GM10248 (cell line): ENCODE results near the gene BBS4.

Experiments
- CTCF ChIA-PET: fragments of 300-600 bp; sonication (Branson Sonifier 250); formaldehyde crosslinking; extraction: SDS; loops from one replicate; lab custom pipeline; 2021; ENCODE audit warnings: antibody characterized with exemption; lab: Yijun Ruan, JAX
- POLR2A ChIA-PET: fragments of 350-650 bp; sonication (Branson Sonifier 250); formaldehyde crosslinking; extraction: SDS; loops from one replicate; lab custom pipeline; 2020; ENCODE audit warnings: antibody characterized with exemption; lab: Yijun Ruan, JAX
- DNase-seq: peaks from one replicate; pipeline ENCODE4 v3.0.0; 2012; ENCODE audit errors: extremely low spot score
- CTCF ChIP-seq: IDR thresholded peaks from 2 replicates; pipeline ENCODE4 v1.5.1; 2012; ENCODE audit warnings: mild to moderate bottlenecking, low read depth; ENCODE audit errors: extremely low read depth, missing control alignments, control extremely low read depth

BBS4 gene

DNA sequence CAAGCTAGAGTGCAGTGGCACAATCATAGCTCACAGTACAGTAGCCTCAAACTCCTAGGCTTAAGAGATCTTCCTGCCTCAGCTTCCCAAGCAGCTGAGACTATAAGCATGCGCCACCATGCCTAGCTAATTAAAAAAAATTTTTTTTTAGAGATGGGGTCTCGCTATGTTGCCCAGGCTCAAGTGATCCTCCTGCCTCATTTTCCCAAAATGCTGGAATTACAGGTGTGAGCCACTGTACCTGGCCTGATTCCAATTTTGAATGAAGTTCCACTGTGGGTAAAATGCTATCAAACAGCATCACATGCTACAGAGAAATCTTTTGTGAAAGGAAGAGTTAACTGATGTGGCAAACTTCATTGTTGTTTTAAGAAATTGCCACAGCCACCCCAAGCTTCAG, 80.0 kb downstream of the BBS4 start:
- CTCF ChIA-PET = interaction anchor here (1.3 to 2.2 kb wide), 3 partner anchors 19 to 44 kb away, joined by 3 to 7 read pairs (median 4); no protein-coding TSS in a partner anchor
- no peak for TF ChIP-seq CTCF
- no peak for DNase-seq

DNA sequence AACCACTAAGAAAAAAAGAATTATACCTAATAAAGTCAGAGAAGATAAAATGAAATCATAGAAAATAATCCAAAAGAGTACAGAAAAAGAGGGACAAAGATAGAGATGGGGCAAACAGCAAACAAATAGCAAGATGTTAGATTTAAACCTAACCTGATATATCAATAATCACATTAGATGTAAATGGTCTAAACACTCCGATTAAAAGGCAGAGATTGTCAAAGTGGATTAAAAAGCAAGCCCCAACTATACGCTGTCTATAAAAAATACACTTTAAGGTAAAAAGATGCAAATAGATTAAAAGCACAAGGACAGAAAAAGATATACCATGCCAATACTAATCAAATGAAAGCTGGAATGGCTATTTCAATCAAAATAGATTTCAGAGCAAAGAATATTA, 80.8 kb downstream of the BBS4 start:
- no peak for TF ChIP-seq CTCF
- no peak for DNase-seq
- ChIA-PET CTCF (interaction anchor here (1.0 to 2.2 kb wide), 3 partner anchors 10 to 45 kb away, joined by 3 to 7 read pairs (median 3); no protein-coding TSS in a partner anchor), POLR2A (no interaction called here)

More for the DNA sequence above, 80.0 kb downstream of the BBS4 start:
- POLR2A ChIA-PET = no interaction called here

DNA sequence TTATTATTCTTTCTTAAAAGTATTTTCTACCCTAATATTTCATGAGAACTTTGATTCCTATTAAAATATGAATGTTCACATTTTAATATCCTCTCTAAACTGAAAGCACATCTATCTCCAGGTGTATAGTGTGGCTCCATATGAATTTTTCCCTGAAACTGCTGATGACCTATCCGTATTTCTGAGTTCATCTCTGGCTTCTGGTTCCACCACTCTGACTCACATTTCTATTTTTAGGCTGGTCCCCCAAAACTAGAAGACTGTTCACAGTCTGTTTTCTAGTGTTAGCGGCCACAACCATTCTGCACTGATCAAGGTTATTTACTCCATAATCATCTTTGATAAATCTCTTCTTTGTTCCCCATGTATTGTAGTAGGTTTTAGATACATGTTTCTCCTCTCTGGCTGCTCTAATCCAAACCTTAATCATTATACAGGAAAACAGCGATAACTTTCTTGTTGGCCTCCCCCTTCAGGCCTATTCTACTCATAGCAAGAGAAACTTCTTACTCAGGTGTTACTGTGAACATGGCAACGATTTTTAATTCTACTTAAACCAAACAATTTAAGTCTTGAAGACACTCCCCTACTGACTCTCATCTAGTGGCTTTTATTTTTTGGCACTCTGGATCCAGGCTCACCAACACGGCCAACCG, 84.8 kb downstream of the BBS4 start:
- DNase-seq = no peak
- no peak for TF ChIP-seq CTCF
- CTCF ChIA-PET = no interaction called here
- POLR2A ChIA-PET = no interaction called here

DNA sequence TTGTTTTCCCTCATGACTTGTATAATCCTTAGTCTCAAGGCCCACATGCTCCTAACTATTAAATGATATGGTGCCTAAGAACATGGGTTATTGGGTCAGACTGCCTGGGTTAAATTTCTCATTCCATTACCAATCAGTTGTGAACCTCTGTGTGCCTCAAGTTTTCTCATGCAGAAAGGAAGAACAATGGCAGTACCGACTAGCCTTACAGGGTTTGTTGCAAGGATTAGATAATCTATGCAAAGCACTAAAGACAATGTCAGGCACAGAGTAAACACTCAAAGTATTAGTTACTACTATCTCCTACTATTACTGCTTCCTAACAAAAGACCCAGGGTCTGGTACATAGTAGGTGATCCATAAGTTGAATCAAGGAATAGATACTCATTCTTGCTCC, 85.3 kb downstream of the BBS4 start:
- ChIA-PET POLR2A (no interaction called here), CTCF (interaction anchor here (0.9 to 1.4 kb wide), 2 partner anchors 49 to 50 kb away, joined by 3 to 5 read pairs; no protein-coding TSS in a partner anchor)
- no peak for DNase-seq
- no peak for TF ChIP-seq CTCF

GRCh38 chr15:72774696-72775383, 88.8 kb downstream of the BBS4 start:
- CTCF ChIA-PET = interaction anchor here (1.0 to 1.7 kb wide), 3 partner anchors 23 to 53 kb away, joined by 4 to 7 read pairs (median 5); no protein-coding TSS in a partner anchor
- no peak for DNase-seq

More at GRCh38 chr15:72774696-72775383, 88.8 kb downstream of the BBS4 start:
- POLR2A ChIA-PET = no interaction called here
- no peak for TF ChIP-seq CTCF
